ENCODE measurements around the gene INPP4A. TPM values are rescaled to one million over a fixed set of nuclear protein-coding genes. Genes with fewer than 3 reads are reported as not detected.

The INPP4A gene
- total and polyA plus RNA-seq, 7 donors, result 1.8 to 49.9 (median 30.4) TPM

DNA sequence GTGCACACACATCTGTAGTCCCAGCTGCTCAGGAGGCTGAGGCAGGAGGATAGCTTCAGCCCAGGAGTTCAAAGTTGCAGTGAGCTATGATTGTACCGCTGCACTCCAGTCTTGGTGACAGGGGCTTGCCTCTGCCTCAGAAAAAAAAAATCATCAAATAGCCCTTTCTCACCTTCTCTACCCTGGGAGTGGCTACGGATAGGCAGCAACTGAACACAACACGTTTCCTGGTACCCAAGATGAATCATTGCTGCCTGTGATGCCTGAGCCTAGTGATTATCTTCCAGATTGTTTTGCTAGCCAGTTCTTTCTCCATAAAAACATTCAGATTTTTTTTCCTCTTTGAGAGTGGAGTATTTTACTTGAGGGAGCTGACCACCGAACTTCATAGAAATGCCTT, 13.5 kb downstream of the INPP4A start:
- no peak overlapping the region for H3K4me3 ChIP-seq
- TF ChIP-seq, protein P1, sequence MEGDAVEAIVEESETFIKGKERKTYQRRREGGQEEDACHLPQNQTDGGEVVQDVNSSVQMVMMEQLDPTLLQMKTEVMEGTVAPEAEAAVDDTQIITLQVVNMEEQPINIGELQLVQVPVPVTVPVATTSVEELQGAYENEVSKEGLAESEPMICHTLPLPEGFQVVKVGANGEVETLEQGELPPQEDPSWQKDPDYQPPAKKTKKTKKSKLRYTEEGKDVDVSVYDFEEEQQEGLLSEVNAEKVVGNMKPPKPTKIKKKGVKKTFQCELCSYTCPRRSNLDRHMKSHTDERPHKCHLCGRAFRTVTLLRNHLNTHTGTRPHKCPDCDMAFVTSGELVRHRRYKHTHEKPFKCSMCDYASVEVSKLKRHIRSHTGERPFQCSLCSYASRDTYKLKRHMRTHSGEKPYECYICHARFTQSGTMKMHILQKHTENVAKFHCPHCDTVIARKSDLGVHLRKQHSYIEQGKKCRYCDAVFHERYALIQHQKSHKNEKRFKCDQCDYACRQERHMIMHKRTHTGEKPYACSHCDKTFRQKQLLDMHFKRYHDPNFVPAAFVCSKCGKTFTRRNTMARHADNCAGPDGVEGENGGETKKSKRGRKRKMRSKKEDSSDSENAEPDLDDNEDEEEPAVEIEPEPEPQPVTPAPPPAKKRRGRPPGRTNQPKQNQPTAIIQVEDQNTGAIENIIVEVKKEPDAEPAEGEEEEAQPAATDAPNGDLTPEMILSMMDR (IDR thresholded peaks at IDR 0.05), result no peak
- TF ChIP-seq EP300 (IDR thresholded peaks at IDR 0.05) (no peak), POLR2A (IDR thresholded peaks at IDR 0.05) (no peak)
- H3K27me3 ChIP-seq, result no peaks in the 10 kb centered on the region
- intact Hi-C loops (cut with DNase I), result loop anchor here (5.0 kb wide), 1 partner anchor 44 kb away; no protein-coding TSS in a partner anchor
- peak overlapping the region in 2 of 4 donors; percentile 73 to 76 for H3K27ac ChIP-seq
- H3K9me3 ChIP-seq, result no peaks in the 10 kb centered on the region
- no peak for DNase-seq
- 71 to 80% methylated on average over 4 of the region's 4 CpGs for WGBS, 2 donors
- peaks cover 0 to 95% (median 85%) of the 10 kb centered on the region in 4 donors for H3K4me1 ChIP-seq
- no peaks in the 10 kb centered on the region for H3K36me3 ChIP-seq

DNA sequence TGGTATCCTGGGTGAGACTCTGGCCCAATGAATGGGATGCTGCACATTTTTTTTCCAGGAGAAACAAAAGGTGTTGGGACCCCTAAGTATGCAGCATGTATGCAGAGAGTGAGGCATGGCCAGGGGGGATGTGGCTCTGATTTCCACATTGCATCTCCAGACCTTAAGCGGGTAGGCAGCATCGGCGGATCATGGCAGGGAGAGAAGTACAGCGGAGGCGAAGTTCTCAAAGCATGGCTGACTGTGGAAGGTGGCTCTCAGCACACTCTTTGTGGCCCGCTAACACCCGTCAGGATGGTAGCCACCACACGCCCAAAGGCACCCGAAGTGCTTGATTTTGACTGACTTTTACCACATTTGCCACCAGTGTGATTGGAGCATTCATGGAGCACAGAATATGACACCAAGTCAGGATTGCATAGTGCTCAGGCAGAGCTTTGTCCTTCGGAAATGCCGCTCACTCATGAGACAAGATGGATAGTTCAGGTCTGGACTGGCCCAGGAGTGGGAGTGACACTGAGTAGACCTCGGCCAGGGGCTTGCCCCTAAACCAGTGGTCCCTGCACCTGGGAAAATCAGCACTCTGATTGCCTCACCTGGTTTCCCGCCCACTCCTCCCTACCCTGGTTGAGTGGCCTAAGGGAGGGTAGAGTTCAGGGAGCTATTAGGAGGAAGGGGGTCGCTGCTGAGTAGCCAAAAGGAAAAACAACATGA, 14.2 kb downstream of the INPP4A start:
- peak; percentile 44 for DNase-seq
- peaks cover 0 to 95% (median 82%) of the 10 kb centered on the region in 4 donors for H3K4me1 ChIP-seq
- H3K9me3 ChIP-seq, result no peaks in the 10 kb centered on the region
- no peaks in the 10 kb centered on the region for H3K36me3 ChIP-seq
- peak overlapping the region in 2 of 4 donors; percentile 73 to 76 for H3K27ac ChIP-seq
- TF ChIP-seq EP300 (IDR thresholded peaks at IDR 0.05) (no peak), POLR2A (IDR thresholded peaks at IDR 0.05) (no peak), POLR2AphosphoS5 (IDR thresholded peaks at IDR 0.05) (no peak)
- TF ChIP-seq, protein P1 (IDR thresholded peaks at IDR 0.05), result no peak
- intact Hi-C loops (cut with DNase I), result loop anchor here (5.0 kb wide), 1 partner anchor 43 kb away; no protein-coding TSS in a partner anchor
- H3K4me3 ChIP-seq, result no peak overlapping the region
- H3K27me3 ChIP-seq, result no peaks in the 10 kb centered on the region
- 94 to 95% methylated on average over 14 of the region's 14 CpGs for WGBS, 2 donors

DNA sequence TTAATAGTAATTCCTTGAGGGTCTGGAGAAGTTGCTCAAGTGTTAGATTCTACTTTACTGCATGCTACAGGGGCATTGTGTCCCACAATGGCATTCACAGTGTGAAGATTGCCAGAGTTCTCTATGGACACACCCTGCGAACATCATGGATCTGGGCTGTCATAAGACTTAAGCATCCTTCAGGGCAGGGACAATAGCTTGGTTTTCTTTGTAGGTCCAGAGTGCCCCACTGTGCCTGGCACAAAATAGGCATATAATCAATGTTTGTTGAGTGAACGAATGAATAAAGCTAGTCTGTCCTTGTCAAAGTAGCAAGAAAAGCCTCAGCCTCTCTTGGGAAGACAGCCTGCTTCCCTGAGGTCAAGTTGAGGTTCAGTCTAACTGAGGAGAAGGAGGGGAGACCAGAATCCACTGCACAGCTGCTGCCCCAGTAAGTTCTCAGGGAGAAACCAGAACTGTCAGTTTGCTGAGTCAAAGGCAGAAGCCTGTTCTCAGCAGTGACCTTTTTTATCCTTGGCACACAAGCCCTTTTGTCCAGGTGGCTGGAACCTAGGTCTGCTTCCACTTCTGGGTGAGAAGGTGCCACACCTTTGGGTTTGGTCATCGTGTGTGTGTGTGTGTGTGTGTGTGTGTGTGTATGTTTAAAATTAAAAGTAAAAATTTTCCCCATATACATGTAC, 15.0 kb downstream of the INPP4A start:
- 37 to 56% methylated on average over 3 of the region's 3 CpGs for WGBS, 2 donors

DNA sequence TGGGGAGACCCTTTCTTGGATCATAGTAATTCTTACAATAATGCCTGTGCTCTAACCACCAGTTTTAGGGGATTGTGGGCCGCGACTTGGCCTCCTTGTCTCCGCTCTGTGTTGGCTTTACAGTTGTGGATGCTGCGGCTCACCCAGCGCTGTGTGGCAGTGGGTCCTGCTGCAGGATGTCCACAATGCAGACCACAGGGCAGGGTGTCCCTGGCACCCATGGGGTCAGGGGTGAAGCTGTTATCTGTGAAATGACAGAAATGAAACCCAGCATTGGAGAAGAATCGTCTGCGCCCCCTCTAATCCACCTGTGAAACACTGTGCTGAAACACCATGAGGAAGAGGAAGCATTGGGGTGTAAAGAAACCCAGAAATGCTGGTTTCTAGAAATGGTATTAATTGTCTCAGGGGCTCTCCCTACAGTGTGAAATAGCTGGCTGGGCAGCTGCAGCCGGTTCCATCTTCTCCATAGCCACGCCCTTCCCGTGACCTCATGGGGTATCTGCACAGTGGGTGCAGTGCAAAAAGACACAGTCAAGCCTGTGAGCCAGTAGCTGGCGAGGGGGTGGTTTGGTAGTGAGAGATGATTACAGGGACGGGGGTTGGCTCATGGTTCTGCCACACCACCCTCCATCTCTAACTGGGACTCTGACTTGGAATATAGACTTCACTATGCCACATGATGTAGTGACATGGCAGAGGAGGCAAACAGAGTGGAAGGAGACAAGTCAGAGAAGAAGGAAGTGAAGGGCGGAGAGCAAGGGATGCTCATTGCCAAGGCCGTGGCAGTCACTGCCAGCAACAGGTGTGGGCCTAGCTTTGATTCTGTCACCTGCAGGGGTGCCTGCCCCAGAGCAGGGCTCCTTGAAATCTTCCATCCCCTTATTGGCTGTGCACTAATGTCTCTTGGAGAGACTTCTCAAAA, 16.2 kb downstream of the INPP4A start:
- TF ChIP-seq POLR2AphosphoS5 (IDR thresholded peaks at IDR 0.05) (no peak), POLR2A (IDR thresholded peaks at IDR 0.05) (no peak)
- TF ChIP-seq, protein P1 (IDR thresholded peaks at IDR 0.05), result no peak
- Histone ChIP-seq H3K4me1 (peaks cover 0 to 95% (median 80%) of the 10 kb centered on the region in 4 donors), H3K36me3 (no peaks in the 10 kb centered on the region), H3K4me3 (no peak overlapping the region), H3K27me3 (no peaks in the 10 kb centered on the region), H3K9me3 (no peaks in the 10 kb centered on the region), H3K27ac (peak overlapping the region in 2 of 4 donors; percentile 73 to 76)
- WGBS, 2 donors, result 64 to 79% methylated on average over 14 of the region's 14 CpGs
- peak; percentile 62 for DNase-seq
- intact Hi-C loops (cut with DNase I), result no loop called here

More for the DNA sequence above, 15.0 kb downstream of the INPP4A start:
- peak overlapping the region in 2 of 4 donors; percentile 73 to 76 for H3K27ac ChIP-seq
- TF ChIP-seq POLR2A (IDR thresholded peaks at IDR 0.05) (no peak), POLR2AphosphoS5 (IDR thresholded peaks at IDR 0.05) (no peak), EP300 (IDR thresholded peaks at IDR 0.05) (no peak)
- TF ChIP-seq, protein P1 (IDR thresholded peaks at IDR 0.05), result no peak
- peak; percentile 55 for DNase-seq
- H3K27me3 ChIP-seq, result no peaks in the 10 kb centered on the region
- no peak overlapping the region for H3K4me3 ChIP-seq
- no peaks in the 10 kb centered on the region for H3K36me3 ChIP-seq
- H3K9me3 ChIP-seq, result no peaks in the 10 kb centered on the region
- intact Hi-C loops (cut with DNase I), result loop anchor here (5.0 kb wide), 1 partner anchor 43 kb away; no protein-coding TSS in a partner anchor
- H3K4me1 ChIP-seq, result peaks cover 0 to 95% (median 80%) of the 10 kb centered on the region in 4 donors

All from sigmoid colon (tissue), 7 donors.